ENCODE measurements around the gene HDAC4. TPM values are rescaled to one million over a fixed set of nuclear protein-coding genes. Genes with fewer than 3 reads are reported as not detected.
A peak's percentile ranks its signal among the peaks of the same experiment; 100 is the strongest.

The HDAC4 gene
- total RNA-seq, 1 experiment from 2014 or later: 44.4 TPM

GRCh38 chr2:239131521-239131920 lies 269.3 kb downstream of the HDAC4 start (continued):
- TF ChIP-seq ZNF281 (CRISPR knock-in tag; IDR thresholded peaks at IDR 0.05): no peak
- no peak for TF ChIP-seq USF1 (CRISPR knock-in tag; IDR thresholded peaks at IDR 0.05)
- TF ChIP-seq ZNF396 (CRISPR knock-in tag; IDR thresholded peaks at IDR 0.05; ENCODE audit: borderline replicate concordance): no peak
- no peak for TF ChIP-seq ZBTB21 (CRISPR knock-in tag; IDR thresholded peaks at IDR 0.05; ENCODE audit: borderline replicate concordance)

GRCh38 chr2:239130786-239131325 lies 270.0 kb downstream of the HDAC4 start:
- DNase-seq (ENCODE audit: low spot score): no peak
- CTCF ChIA-PET: interaction anchor here (1.0 kb wide), 1 partner anchor 13 kb away, joined by 3 read pairs; no protein-coding TSS in a partner anchor
- H3K27ac Mint-ChIP-seq: peak overlapping the region; percentile 33; the same call in 1 of the 2 replicates
- POLR2A ChIA-PET: no interaction called here
- no peaks in the 10 kb centered on the region for H3K4me1 Mint-ChIP-seq
- H3K4me3 Mint-ChIP-seq: no peak overlapping the region
- no peak for ATAC-seq
- H3K27me3 Mint-ChIP-seq (ENCODE audit: low read depth): no peaks in the 10 kb centered on the region
- H3K36me3 Mint-ChIP-seq: peaks cover 32% of the 10 kb centered on the region
- H3K9me3 Mint-ChIP-seq: no peaks in the 10 kb centered on the region
- TF ChIP-seq PRDM15 (CRISPR knock-in tag; IDR thresholded peaks at IDR 0.05): no peak
- TF ChIP-seq FOXJ3 (CRISPR knock-in tag; IDR thresholded peaks at IDR 0.05; ENCODE audit: borderline replicate concordance): no peak
- TF ChIP-seq ZNF425 (CRISPR knock-in tag; conservative IDR thresholded peaks at IDR 0.05): no peak
- TF ChIP-seq CBFB (CRISPR knock-in tag; IDR thresholded peaks at IDR 0.05; ENCODE audit: low read depth): no peak
- TF ChIP-seq ZNF532 (CRISPR knock-in tag; IDR thresholded peaks at IDR 0.05; ENCODE audit: borderline replicate concordance): no peak
- no peak for TF ChIP-seq RORB (CRISPR knock-in tag; IDR thresholded peaks at IDR 0.05)
- TF ChIP-seq ZNF317 (CRISPR knock-in tag; IDR thresholded peaks at IDR 0.05; ENCODE audit: borderline replicate concordance, low read depth): no peak
- TF ChIP-seq USF2 (CRISPR knock-in tag; IDR thresholded peaks at IDR 0.05): no peak
- TF ChIP-seq FOXP4 (CRISPR knock-in tag; IDR thresholded peaks at IDR 0.05): no peak
- TF ChIP-seq ZBTB21 (CRISPR knock-in tag; IDR thresholded peaks at IDR 0.05; ENCODE audit: borderline replicate concordance): no peak
- no peak for TF ChIP-seq ETV6 (CRISPR knock-in tag; IDR thresholded peaks at IDR 0.05)
- TF ChIP-seq USF1 (CRISPR knock-in tag; IDR thresholded peaks at IDR 0.05): no peak
- no peak for TF ChIP-seq SMAD4 (CRISPR knock-in tag; IDR thresholded peaks at IDR 0.05)
- no peak for TF ChIP-seq ATF1 (CRISPR knock-in tag; IDR thresholded peaks at IDR 0.05)
- TF ChIP-seq HMGA2 (CRISPR knock-in tag; IDR thresholded peaks at IDR 0.05): no peak

Data from WTC11 (cell line).